ENCODE measurements around the gene CD68. TPM values are rescaled to one million over a fixed set of nuclear protein-coding genes. Genes with fewer than 3 reads are reported as not detected.
A peak's percentile ranks its signal among the peaks of the same experiment; 100 is the strongest.
"Not testable (repeated sequence)": the region's sequence is repeated elsewhere in the genome, so short reads cannot be mapped to it uniquely, and the experiment has no call there.

The CD68 gene
- total RNA-seq, 2 experiments from 2014 or later = 3.8 to 4.4 TPM

DNA sequence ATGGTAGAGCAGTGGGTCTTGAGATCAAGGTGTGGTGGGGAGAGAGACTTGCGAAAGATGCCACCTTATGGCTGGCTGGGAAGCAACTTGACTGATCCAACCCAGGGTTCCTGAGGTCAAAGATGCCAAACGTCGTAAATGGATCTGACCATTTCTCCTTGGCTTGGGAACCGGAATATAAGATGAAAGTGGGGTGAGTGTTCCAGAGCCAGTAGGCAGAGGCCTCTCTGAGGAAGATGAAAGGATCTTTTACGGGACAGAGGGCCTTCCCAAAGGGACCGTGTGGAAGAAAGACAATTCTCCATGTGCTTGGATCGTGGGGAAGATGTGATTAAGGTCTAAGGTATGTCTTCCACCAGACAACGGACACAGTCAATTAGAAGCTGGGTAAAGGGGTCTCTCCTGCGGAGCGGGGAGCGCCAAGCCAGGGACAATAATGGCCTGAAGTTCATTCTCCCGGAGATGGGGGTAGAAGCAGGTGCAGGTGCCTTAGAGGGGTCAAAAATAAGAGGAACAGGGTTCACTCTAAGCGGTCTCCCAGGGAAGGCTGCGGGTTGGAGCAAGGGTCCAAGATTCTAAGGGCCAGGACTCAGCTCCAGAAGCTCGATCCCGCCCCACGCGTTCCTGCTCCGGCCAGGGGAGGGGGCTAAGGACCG is 34.5 kb downstream of the CD68 start:
- Mint-ChIP-seq H3K4me1 (peaks cover 35% of the 10 kb centered on the region), H3K27me3 (no peaks in the 10 kb centered on the region), H3K27ac (peak overlapping the region; percentile 79), H3K9me3 (no peaks in the 10 kb centered on the region), H3K36me3 (ENCODE audit: low read depth) (peaks cover 10% of the 10 kb centered on the region), H3K4me3 (peak overlapping the region; percentile 83)
- POLR2A ChIA-PET = no interaction called here
- CTCF ChIA-PET = interaction anchor here (1.0 to 2.4 kb wide), 6 partner anchors 14 to 178 kb away, joined by 3 to 12 read pairs (median 4); partner anchors contain the start of genes MPDU1, SAT2, TMEM102 and TP53
- DNase-seq = no peak

DNA sequence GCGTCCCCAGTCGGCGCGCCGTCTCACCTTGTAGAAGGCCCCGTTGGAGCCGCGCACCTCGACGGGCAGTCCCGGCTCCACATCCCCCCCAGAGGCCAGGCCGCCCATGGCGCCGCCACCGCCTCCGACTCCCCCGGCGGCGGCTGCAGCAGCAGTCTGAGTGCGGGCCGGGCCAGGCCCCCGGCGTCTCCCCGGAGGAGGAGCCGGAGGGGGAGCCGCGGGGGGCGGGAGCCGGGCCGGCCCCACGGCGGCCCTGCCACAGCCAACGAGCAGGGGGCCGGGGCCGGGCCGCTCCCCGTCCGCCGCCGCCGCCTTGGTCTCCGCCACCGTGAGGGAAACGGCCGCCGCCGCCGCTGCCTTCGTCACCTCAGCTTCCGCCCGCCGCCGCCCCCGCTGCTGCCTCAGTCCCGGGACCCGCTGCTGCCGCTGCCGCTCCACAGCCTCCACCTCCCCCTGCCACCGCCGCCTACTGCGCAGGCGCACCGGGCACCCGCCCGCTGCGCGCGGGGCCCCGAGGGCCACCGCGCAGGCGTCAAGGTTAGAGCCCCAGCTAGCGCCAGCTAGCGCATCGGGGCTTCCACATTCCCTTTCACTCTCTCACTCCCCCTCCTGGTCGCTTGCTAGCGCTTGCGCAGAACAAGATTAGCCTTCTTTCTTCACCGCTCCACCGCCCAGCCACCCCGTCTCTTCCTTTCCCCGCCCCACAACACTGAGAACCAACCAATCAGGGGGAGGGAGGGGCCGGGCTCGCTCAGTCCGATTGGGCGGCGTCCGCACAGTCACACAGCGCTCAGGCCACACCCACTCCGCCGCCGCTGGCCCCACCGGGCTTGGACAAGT is 35.2 kb downstream of the CD68 start, which contains the start of gene FXR2:
Gene FXR2 (minus strand): TSS at position 473 of the 840 bp plus-strand sequence. CDS start 365 bp downstream, at position 108.
- DNase-seq = peak; percentile 100
- peaks cover 10% of the 10 kb centered on the region for H3K36me3 Mint-ChIP-seq (ENCODE audit: low read depth)
- H3K4me1 Mint-ChIP-seq = peaks cover 31% of the 10 kb centered on the region
- H3K27me3 Mint-ChIP-seq = no peaks in the 10 kb centered on the region
- H3K9me3 Mint-ChIP-seq = no peaks in the 10 kb centered on the region
- peak within 1 kb of the TSS; percentile 83 for H3K4me3 Mint-ChIP-seq
- peak within 1 kb of the TSS; percentile 96 for H3K27ac Mint-ChIP-seq
- ChIA-PET CTCF (interaction anchor here (0.6 to 2.4 kb wide), 18 partner anchors 13 to 704 kb away, joined by 3 to 12 read pairs (median 3); partner anchors contain the start of genes ATP1B2, MPDU1, SAT2 and TMEM102), POLR2A (interaction anchor here (0.6 to 1.4 kb wide), 3 partner anchors 36 to 73 kb away, joined by 3 to 6 read pairs (median 4); partner anchors contain the start of genes ATP1B2 and TP53)

- Mint-ChIP-seq H3K9me3 (no peaks in the 10 kb centered on the region), H3K4me3 (peak overlapping the region; percentile 83), H3K27me3 (no peaks in the 10 kb centered on the region), H3K36me3 (ENCODE audit: low read depth) (peaks cover 10% of the 10 kb centered on the region), H3K4me1 (peaks cover 31% of the 10 kb centered on the region), H3K27ac (peak overlapping the region; percentile 96)
- CTCF ChIA-PET = interaction anchor here (0.6 to 2.4 kb wide), 16 partner anchors 12 to 747 kb away, joined by 3 to 12 read pairs (median 3); partner anchors contain the start of genes ATP1B2, SAT2, SLC16A13 and SOX15
- POLR2A ChIA-PET = interaction anchor here (0.6 to 1.4 kb wide), 4 partner anchors 35 to 575 kb away, joined by 3 to 6 read pairs (median 4); partner anchors contain the start of genes ATP1B2, BORCS6 and TP53
- no peak for DNase-seq
Measured at GRCh38 chr17:7615265-7615747, 35.9 kb downstream of the CD68 start.

DNA sequence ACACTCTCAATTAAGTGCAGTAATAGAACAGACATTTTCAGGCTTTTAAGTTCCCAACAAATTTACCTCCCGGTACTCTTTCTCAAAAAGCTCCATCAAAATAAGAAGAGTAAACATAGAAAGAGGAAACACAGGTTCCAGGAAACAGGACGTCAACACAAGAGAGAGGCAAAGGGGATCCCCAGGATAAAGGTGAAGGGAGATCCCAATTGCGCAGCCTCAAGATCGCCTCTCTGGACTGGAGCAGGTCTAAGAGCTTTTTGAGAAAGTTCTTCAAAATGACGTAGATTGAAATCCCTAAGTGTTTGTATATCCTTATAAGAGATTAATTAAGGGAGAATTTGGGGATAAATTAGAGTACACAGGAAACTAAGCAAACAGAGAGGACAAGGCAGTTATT is 39.2 kb downstream of the CD68 start:
- ChIA-PET CTCF (interaction anchor here (1.0 to 1.1 kb wide), 2 partner anchors 9 to 49 kb away, joined by 3 to 5 read pairs; partner anchors contain the start of gene SAT2), POLR2A (no interaction called here)
- no peak overlapping the region for H3K27ac Mint-ChIP-seq
- no peaks in the 10 kb centered on the region for H3K27me3 Mint-ChIP-seq
- H3K36me3 Mint-ChIP-seq (ENCODE audit: low read depth) = no peaks in the 10 kb centered on the region
- H3K4me3 Mint-ChIP-seq = no peak overlapping the region
- H3K4me1 Mint-ChIP-seq = peaks cover 6% of the 10 kb centered on the region
- no peaks in the 10 kb centered on the region for H3K9me3 Mint-ChIP-seq
- no peak for DNase-seq

DNA sequence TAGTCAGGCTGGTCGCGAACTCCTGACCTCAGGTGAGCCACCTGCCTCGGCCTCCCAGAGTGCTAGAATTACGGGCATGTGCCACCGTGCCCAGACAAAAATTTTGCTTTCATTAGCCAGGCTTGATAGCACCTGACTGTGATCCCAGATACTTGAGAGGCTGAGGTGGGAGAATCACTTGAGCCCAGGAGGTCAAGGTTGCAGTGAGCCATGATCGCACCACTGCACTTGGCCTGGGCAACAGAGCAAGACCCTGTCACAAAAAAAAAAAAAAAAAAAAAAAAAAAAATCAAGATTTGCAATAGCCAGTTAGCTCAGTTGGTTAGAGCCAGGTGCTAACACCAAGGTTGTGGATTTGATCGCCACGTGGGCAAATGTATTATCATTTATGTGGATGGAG is 41.4 kb downstream of the CD68 start:
- ChIA-PET POLR2A (interaction anchor here (0.6 kb wide), 1 partner anchor 321 kb away, joined by 7 read pairs; no protein-coding TSS in a partner anchor), CTCF (interaction anchor here (0.7 to 1.1 kb wide), 4 partner anchors 9 to 67 kb away, joined by 3 read pairs; no protein-coding TSS in a partner anchor)
- Mint-ChIP-seq H3K9me3 (no peaks in the 10 kb centered on the region), H3K4me1 (no peaks in the 10 kb centered on the region), H3K27me3 (no peaks in the 10 kb centered on the region), H3K36me3 (ENCODE audit: low read depth) (no peaks in the 10 kb centered on the region), H3K4me3 (no peak overlapping the region), H3K27ac (no peak overlapping the region)
- no peak for DNase-seq

DNA sequence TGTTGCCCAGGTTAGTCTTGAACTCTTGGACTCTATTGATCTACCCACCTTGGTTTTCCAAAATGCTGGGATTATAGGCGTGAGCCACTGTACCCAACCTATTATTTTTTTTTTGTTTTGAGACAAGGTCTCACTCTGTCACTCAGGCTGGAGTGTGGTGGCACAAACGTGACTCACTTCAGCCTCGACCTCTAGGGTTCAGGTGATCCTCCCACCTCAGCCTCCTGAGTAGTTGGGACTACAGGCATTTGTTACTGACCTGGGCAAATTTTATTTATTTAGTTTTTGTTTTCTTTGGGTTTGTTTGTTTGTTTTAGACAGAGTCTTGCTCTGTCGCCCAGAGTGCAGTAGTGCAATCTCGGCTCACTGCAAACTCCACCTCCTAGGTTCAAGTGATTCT is 44.2 kb downstream of the CD68 start:
- peaks cover 4% of the 10 kb centered on the region for H3K36me3 Mint-ChIP-seq (ENCODE audit: low read depth)
- H3K27me3 Mint-ChIP-seq = no peaks in the 10 kb centered on the region
- CTCF ChIA-PET = interaction anchor here (0.8 to 1.6 kb wide), 2 partner anchors 35 to 64 kb away, joined by 4 read pairs; no protein-coding TSS in a partner anchor
- H3K4me3 Mint-ChIP-seq = no peak overlapping the region
- H3K4me1 Mint-ChIP-seq = peaks cover 14% of the 10 kb centered on the region
- no peaks in the 10 kb centered on the region for H3K9me3 Mint-ChIP-seq
- POLR2A ChIA-PET = no interaction called here
- no peak overlapping the region for H3K27ac Mint-ChIP-seq
- DNase-seq = no peak

GRCh38 chr17:7625749-7626148 is 46.3 kb downstream of the CD68 start:
- not testable (repeated sequence) for H3K27ac Mint-ChIP-seq; H3K36me3 Mint-ChIP-seq (ENCODE audit: low read depth); H3K27me3 Mint-ChIP-seq; H3K4me3 Mint-ChIP-seq; H3K9me3 Mint-ChIP-seq; DNase-seq
- H3K4me1 Mint-ChIP-seq = peaks cover 14% of the 10 kb centered on the region
- POLR2A ChIA-PET = interaction anchor here (0.6 kb wide), 1 partner anchor 16 kb away, joined by 3 read pairs; no protein-coding TSS in a partner anchor
- CTCF ChIA-PET = interaction anchor here (1.3 to 1.5 kb wide), 2 partner anchors 14 to 62 kb away, joined by 3 to 5 read pairs; partner anchors contain the start of gene WRAP53

- peaks cover 14% of the 10 kb centered on the region for H3K4me1 Mint-ChIP-seq
- no peak for DNase-seq
- CTCF ChIA-PET = interaction anchor here (1.3 to 2.4 kb wide), 3 partner anchors 11 to 62 kb away, joined by 3 to 18 read pairs (median 12); partner anchors contain the start of genes FXR2, TP53 and WRAP53
- POLR2A ChIA-PET = no interaction called here
- no peaks in the 10 kb centered on the region for H3K27me3 Mint-ChIP-seq
- no peaks in the 10 kb centered on the region for H3K9me3 Mint-ChIP-seq
- H3K27ac Mint-ChIP-seq = peak overlapping the region; percentile 46
- peaks cover 4% of the 10 kb centered on the region for H3K36me3 Mint-ChIP-seq (ENCODE audit: low read depth)
- peak overlapping the region; percentile 91 for H3K4me3 Mint-ChIP-seq
Measured at GRCh38 chr17:7626307-7626706, 46.9 kb downstream of the CD68 start.

DNA sequence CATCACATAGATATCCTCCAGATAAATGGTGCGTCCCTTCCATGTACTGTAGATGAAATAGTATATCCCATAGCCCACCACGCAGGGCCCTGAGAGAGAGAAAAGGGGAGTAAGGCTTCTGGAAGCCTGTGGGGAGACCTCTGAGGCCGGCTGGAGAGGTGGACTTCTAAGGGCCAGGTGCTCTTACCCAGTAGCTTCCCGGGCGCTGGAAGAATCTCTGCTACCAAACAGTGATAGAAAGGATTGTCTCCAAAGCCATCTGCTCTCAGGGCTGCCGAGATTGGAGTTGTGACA is 47.5 kb downstream of the CD68 start:
- ChIA-PET POLR2A (no interaction called here), CTCF (interaction anchor here (1.3 to 2.4 kb wide), 7 partner anchors 9 to 61 kb away, joined by 3 to 18 read pairs (median 5); partner anchors contain the start of genes ATP1B2, FXR2, SOX15 and TP53)
- H3K27me3 Mint-ChIP-seq = no peaks in the 10 kb centered on the region
- peak overlapping the region; percentile 85 for H3K27ac Mint-ChIP-seq
- no peak for DNase-seq
- H3K4me1 Mint-ChIP-seq = peaks cover 14% of the 10 kb centered on the region
- peak overlapping the region; percentile 91 for H3K4me3 Mint-ChIP-seq
- H3K36me3 Mint-ChIP-seq (ENCODE audit: low read depth) = peaks cover 4% of the 10 kb centered on the region
- no peaks in the 10 kb centered on the region for H3K9me3 Mint-ChIP-seq

GRCh38 chr17:7627250-7628121 is 48.0 kb downstream of the CD68 start, which contains the start of gene SAT2:
Gene SAT2 (minus strand): TSS chr17:7627821. CDS start chr17:7627635, 186 bp downstream.
- Mint-ChIP-seq H3K9me3 (no peaks in the 10 kb centered on the region), H3K36me3 (ENCODE audit: low read depth) (peaks cover 4% of the 10 kb centered on the region), H3K4me3 (peak within 1 kb of the TSS; percentile 91), H3K27ac (peak within 1 kb of the TSS; percentile 85), H3K4me1 (peaks cover 16% of the 10 kb centered on the region), H3K27me3 (no peaks in the 10 kb centered on the region)
- peak; percentile 87 for DNase-seq
- POLR2A ChIA-PET = interaction anchor here (0.8 to 1.2 kb wide), 3 partner anchors 59 to 288 kb away, joined by 3 to 4 read pairs (median 3); partner anchors contain the start of gene TP53
- CTCF ChIA-PET = interaction anchor here (1.3 to 2.4 kb wide), 8 partner anchors 8 to 60 kb away, joined by 3 to 18 read pairs (median 5); partner anchors contain the start of genes ATP1B2, FXR2, SOX15 and TP53

DNA sequence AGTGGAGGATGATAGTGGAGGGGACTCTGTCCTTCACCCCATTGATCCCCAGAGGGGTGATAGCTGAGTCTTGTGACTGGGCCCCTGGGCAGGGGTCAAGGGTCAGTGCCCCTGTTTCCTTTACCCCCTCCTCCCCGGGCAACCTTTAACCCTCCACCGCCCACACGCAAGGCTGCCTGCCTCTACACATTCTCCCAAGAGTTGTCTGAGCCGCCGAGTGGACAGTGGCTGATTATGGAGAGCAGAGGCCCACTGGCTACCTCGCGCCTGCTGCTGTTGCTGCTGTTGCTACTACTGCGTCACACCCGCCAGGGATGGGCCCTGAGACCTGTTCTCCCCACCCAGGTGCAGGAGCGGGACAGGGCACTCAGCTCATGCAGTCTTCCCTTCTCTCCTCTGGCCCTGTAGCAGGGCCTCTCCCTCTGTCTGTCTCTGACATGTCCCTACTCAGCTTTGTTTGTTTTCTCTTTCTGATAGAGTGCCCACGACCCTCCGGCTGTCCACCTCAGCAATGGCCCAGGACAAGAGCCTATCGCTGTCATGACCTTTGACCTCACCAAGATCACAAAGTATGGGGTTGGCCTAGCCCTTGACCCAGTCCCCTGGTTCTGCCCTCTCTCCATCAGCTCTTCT is 50.6 kb downstream of the CD68 start, which contains the start of gene SHBG:
Gene SHBG (plus strand): TSS at position 197 of the 633 bp plus-strand sequence. CDS start 38 bp downstream, at position 235.
- H3K4me3 Mint-ChIP-seq = no peak within 1 kb of the TSS
- ChIA-PET CTCF (interaction anchor here (0.7 kb wide), 2 partner anchors 21 to 41 kb away, joined by 3 read pairs; partner anchors contain the start of gene ATP1B2), POLR2A (no interaction called here)
- H3K27me3 Mint-ChIP-seq = no peaks in the 10 kb centered on the region
- no peak for DNase-seq
- H3K27ac Mint-ChIP-seq = no peak within 1 kb of the TSS
- peaks cover 16% of the 10 kb centered on the region for H3K4me1 Mint-ChIP-seq
- peaks cover 4% of the 10 kb centered on the region for H3K36me3 Mint-ChIP-seq (ENCODE audit: low read depth)
- no peaks in the 10 kb centered on the region for H3K9me3 Mint-ChIP-seq
